GM23248 (cell line): ENCODE results near the gene TMEM131L.

Experiments used
- EZH2 ChIP-seq: fragments of 200-600 bp; sonication (generic); IDR thresholded peaks from 2 replicates; pipeline ENCODE4 v1.6.1; 2018; ENCODE audit warnings: antibody characterized with exemption, mild to moderate bottlenecking; ENCODE audit not compliant: insufficient read depth, poor library complexity, severe bottlenecking
- EZH2phosphoT487 ChIP-seq: fragments of 200-600 bp; sonication (generic); IDR thresholded peaks from 2 replicates; pipeline ENCODE4 v1.6.1; 2018; ENCODE audit warnings: antibody characterized with exemption, moderate library complexity, mild to moderate bottlenecking, low read depth; ENCODE audit not compliant: insufficient read depth

DNA sequence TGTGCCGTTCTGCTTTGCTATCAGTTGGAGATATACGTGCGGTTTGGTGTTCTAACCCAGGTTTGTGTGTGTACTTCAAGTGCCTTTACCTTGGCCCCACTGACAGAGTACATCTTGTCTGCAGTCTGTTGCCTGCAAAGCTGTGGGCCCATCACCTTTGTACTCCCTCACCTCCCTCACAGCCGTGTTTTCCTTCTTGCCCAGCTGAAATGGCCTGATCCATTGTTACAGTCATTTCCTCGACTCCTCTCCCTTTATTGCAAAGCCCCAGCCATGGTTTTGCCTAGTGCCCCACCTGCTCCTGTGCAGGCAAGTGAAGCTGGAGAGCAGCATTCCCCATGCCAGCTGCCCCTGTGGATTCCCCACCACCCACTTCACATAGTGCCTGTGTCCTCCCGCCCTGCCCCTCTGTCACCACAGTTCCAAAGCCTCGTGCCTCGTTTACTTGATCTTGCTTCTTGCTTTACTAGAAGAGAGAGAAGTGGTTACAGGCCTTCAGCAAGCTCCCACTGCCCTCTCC is 162.7 kb downstream of the TMEM131L start:
- TF ChIP-seq EZH2 (no peak), EZH2phosphoT487 (no peak)
